Activated T-cell treated with anti-CD3 and anti-CD28 coated beads, Interleukin-2, amount 50 U/mL, for 24 hours (primary cell): ENCODE measurements around the gene ADGRL4.

Source experiments
- DNase-seq: peaks from one replicate; pipeline ENCODE4 v3.0.0-alpha.2; 2020
- H3K27ac Mint-ChIP-seq: 2 replicates; pipeline ENCODE4 v1.8.0; 2020; ENCODE audit warnings: mild to moderate bottlenecking, mixed read lengths
- H3K27me3 Mint-ChIP-seq: 2 replicates; pipeline ENCODE4 v1.8.0; 2020; ENCODE audit warnings: mixed read lengths
- H3K36me3 Mint-ChIP-seq: 2 replicates; pipeline ENCODE4 v1.8.0; 2020; ENCODE audit warnings: low read depth, mixed read lengths
- H3K4me1 Mint-ChIP-seq: 2 replicates; pipeline ENCODE4 v1.8.0; 2020; ENCODE audit warnings: low read depth, mixed read lengths
- H3K4me3 Mint-ChIP-seq: 2 replicates; pipeline ENCODE4 v1.8.0; 2020; ENCODE audit warnings: mild to moderate bottlenecking, moderate library complexity, mixed read lengths
- H3K9me3 Mint-ChIP-seq: 2 replicates; pipeline ENCODE4 v1.8.0; 2020; ENCODE audit warnings: mixed read lengths

ADGRL4 gene

DNA sequence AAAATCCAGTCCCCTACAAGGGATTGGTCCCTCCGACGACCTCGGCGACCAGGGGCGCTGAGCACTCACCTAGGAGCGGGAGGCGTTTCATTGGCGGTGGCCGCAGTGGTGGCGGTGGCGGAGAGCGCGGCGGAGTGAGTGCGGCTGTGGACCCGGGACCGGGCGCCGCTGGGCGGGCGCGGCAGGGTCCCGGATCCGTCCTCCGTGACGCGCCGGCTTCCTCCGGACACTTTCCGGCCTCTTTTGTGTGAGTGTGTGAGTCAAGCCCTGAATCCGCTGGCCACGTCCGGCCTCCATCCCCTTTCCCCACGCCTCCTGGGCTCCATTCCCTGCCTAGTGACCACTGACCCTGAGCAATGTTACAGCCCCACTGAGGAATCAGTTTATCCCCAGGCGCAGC is at the start of gene ADGRL4:
ADGRL4 (minus strand) TSS at position 167 of the 400 bp plus-strand sequence; CDS start at position 91, 76 bp downstream.
- DNase-seq: no peak
- no peaks in the 10 kb centered on the region for H3K9me3 Mint-ChIP-seq

DNA sequence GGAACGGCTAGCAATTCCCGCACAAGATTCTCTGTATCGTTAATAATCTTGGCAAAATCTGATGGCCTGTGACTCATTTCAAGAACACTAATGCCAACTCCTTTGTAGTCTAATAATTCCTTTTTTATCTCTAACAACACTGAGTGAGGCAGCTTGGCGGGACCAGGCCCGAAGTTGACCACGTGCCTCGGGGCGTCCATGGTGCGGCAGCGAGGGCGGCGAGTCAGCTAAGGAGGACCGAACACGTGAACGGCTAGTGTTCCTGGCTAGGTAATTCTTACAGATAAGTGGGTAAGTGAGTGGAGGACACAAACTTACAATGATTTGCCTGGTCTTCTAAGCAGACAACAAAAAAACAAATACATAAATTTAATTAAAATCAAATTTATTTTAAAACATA is 49.3 kb upstream of the ADGRL4 start:
- no peak overlapping the region for H3K4me3 Mint-ChIP-seq
- H3K36me3 Mint-ChIP-seq: no peaks in the 10 kb centered on the region
- H3K27me3 Mint-ChIP-seq: no peaks in the 10 kb centered on the region
- no peak for DNase-seq
- no peak overlapping the region for H3K27ac Mint-ChIP-seq
- H3K4me1 Mint-ChIP-seq: peaks cover 5% of the 10 kb centered on the region
- H3K9me3 Mint-ChIP-seq: peaks cover 15% of the 10 kb centered on the region

More for the DNA sequence above, at the start of gene ADGRL4:
- H3K4me1 Mint-ChIP-seq: no peaks in the 10 kb centered on the region
- peaks cover 10% of the 10 kb centered on the region for H3K27me3 Mint-ChIP-seq
- no peak within 1 kb of the TSS for H3K27ac Mint-ChIP-seq
- no peak within 1 kb of the TSS for H3K4me3 Mint-ChIP-seq
- no peaks in the 10 kb centered on the region for H3K36me3 Mint-ChIP-seq

DNA sequence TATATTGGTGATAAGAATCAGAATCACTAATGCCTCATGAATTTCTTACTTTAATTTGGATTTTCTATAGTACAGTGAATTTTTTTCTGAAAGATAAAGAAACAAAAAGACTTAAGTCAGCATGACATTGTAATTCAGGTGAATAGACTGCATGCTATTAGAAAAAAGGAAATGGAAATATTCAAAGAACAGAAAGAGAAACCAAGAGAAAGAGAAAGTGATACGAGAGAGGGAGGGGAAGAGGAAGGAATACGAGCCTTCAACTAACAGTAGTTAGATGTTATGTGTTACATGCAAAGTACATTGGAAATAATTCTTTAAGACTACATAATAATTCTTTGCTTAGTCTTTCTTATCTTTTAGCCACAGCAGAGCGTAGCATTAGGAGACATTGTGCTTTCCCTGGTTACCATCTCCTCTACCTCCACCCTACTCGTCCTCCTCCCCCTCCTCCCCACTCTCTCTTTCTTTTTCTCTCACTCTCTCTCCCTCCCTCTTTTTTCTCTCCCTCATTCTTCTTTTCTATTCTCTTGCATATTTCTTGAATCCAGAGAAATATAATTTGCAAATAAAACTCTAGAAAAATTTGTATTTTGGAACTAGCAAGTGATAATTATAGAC is 46.4 kb upstream of the ADGRL4 start:
- Mint-ChIP-seq H3K36me3 (no peaks in the 10 kb centered on the region), H3K27me3 (no peaks in the 10 kb centered on the region), H3K4me3 (peak overlapping the region; percentile 46), H3K27ac (no peak overlapping the region), H3K9me3 (peaks cover 11% of the 10 kb centered on the region), H3K4me1 (peaks cover 5% of the 10 kb centered on the region)
- no peak for DNase-seq

DNA sequence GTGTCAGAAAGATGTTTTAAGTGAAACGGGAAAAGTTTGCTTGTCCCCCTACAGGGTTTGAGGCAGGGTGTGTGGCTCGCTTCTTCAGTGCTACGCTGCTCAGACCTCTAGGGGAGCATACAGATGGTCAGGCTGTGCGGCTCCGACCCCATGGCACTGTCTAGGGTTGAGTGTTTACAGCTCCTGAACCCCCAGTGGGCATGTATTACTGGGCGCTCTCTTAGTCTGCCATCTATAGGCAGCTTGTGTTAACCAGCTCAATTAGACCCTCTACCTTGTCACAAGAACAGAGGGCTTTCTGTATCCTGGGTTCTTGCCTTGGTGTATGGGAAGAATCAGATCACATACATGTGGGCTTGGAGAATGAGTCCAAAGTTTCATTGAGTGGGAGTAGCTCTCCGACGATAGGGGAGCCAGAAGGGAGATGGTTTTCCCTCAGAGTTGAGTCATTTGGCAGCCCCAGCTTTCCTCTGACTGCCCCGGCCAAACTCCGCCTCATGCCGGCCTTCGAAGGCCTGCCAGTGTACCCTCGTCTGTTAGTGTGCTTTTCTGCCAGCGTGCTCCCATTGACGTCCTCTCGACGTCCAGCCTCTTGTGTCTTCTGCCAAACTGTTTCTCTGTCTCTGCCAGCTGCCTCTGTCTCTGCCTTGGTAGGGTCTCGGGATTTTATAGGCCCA is 38.6 kb upstream of the ADGRL4 start:
- H3K4me3 Mint-ChIP-seq: no peak overlapping the region
- H3K36me3 Mint-ChIP-seq: no peaks in the 10 kb centered on the region
- H3K27ac Mint-ChIP-seq: no peak overlapping the region
- H3K4me1 Mint-ChIP-seq: peaks cover 13% of the 10 kb centered on the region
- H3K27me3 Mint-ChIP-seq: no peaks in the 10 kb centered on the region
- peaks cover 4% of the 10 kb centered on the region for H3K9me3 Mint-ChIP-seq
- DNase-seq: no peak

DNA sequence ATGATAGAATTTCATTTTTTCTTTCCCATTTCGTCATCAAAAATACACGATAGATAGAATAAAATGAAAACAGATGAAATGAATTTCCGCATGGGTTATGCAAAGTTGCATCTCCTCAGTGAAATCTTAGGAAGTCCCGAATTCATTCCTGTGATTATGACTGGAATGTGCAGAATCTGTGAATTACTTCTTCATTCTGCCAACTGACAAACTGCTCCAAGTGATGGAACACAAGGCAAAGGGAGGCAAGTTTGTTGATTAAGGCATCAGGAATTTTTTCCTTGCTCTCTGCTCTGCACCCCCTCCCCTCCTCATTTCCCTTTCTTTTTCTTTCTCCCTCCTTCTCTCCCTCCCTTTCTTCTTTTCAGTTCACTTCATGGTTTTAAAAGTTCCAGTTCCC is 37.0 kb upstream of the ADGRL4 start:
- no peaks in the 10 kb centered on the region for H3K27me3 Mint-ChIP-seq
- no peak overlapping the region for H3K27ac Mint-ChIP-seq
- DNase-seq: no peak
- H3K9me3 Mint-ChIP-seq: peaks cover 7% of the 10 kb centered on the region
- H3K4me1 Mint-ChIP-seq: peaks cover 13% of the 10 kb centered on the region
- H3K4me3 Mint-ChIP-seq: no peak overlapping the region
- H3K36me3 Mint-ChIP-seq: no peaks in the 10 kb centered on the region

DNA sequence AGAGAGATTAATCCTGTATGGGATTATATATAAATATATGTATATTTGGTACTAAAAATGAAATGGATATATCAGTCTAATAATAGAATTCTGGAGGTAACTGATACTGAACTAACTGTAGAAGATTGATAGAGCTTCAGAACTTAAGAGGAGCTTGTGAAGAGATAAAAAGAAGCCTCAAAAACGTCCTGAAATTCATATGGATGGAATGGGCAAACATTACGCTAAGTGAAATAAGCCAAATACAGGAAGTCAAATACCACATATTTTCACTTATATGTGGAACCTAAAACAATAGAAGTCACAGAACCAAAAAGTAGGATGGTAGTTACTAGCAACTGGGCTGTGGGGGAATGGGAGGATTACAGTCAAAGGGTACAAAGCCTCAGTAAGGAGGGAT is 36.0 kb upstream of the ADGRL4 start:
- Mint-ChIP-seq H3K4me3 (no peak overlapping the region), H3K27ac (no peak overlapping the region), H3K27me3 (no peaks in the 10 kb centered on the region), H3K9me3 (peaks cover 12% of the 10 kb centered on the region), H3K4me1 (peaks cover 13% of the 10 kb centered on the region), H3K36me3 (no peaks in the 10 kb centered on the region)
- DNase-seq: no peak

DNA sequence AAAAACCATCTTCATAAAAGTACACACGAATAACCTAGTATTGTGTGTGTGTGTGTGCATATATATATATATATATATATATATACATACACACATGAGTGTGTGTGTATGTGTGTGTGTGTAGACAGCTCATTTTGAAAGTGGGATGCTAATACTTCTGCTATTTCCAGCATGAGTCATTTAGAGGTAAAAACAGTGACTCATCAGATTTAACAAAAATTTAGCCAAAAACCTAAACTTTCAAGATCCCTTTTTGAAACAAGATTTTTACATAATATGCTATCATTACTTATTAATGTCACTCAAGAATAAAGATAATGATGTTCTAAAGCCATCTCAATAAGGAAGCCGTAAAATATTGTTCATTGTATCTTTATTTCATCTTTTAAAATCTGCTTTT is 35.6 kb upstream of the ADGRL4 start:
- DNase-seq: no peak
- no peak overlapping the region for H3K27ac Mint-ChIP-seq

DNA sequence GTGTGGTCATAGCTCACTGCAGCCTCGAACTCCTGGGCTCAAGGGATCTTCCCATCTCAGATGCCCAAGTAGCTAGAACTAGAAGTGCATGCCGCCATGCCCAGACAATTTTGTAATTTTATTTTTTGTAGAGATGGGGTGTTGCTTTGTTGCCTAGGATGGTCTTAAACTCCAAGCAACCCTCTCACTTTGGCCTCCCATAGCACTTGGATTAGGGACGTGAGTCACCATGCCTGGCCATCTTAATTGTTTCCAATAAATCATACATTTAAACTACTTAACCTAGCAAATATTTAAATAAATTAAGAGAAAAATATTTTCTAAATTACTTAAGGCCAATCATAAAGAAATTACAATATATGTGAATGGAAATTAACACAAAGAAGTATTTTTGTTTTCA is 35.1 kb upstream of the ADGRL4 start:
- peaks cover 13% of the 10 kb centered on the region for H3K4me1 Mint-ChIP-seq
- H3K27ac Mint-ChIP-seq: no peak overlapping the region
- H3K36me3 Mint-ChIP-seq: no peaks in the 10 kb centered on the region
- DNase-seq: no peak
- H3K4me3 Mint-ChIP-seq: no peak overlapping the region
- H3K9me3 Mint-ChIP-seq: peaks cover 18% of the 10 kb centered on the region
- no peaks in the 10 kb centered on the region for H3K27me3 Mint-ChIP-seq

More for the DNA sequence above, 35.6 kb upstream of the ADGRL4 start:
- H3K4me1 Mint-ChIP-seq: peaks cover 13% of the 10 kb centered on the region
- peaks cover 17% of the 10 kb centered on the region for H3K9me3 Mint-ChIP-seq
- H3K36me3 Mint-ChIP-seq: no peaks in the 10 kb centered on the region
- no peak overlapping the region for H3K4me3 Mint-ChIP-seq
- no peaks in the 10 kb centered on the region for H3K27me3 Mint-ChIP-seq

DNA sequence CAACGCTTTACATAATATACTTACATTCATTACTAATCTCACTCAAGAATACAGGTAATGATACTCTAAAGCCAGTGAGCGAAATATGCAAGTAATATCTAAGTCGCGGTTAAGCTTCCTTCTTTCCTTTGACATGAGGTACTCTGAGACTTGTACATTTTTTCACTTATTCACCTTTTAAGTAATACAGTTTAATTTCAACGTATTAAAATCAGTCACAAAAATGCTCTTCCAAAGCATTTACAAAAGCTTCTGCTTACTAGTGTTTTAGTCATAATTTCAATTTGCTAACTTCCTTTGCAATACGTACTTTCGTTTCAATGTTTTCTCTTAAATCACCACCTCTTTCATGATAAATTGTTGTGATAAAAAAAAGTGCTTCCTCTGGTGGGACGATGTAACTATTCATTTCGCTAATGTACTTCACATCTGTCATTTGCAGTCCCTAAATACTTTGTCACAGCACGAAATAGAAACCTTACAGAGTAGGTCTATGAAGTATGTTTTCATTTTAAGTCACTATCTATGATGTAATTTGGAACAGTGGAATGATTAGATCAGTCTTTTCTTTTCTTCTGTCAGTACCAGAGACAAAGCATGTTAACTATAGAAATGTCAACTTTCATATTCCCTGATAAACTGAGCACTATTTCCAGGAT is 34.0 kb upstream of the ADGRL4 start:
- Mint-ChIP-seq H3K4me3 (no peak overlapping the region), H3K9me3 (peaks cover 24% of the 10 kb centered on the region), H3K27ac (peak overlapping the region; percentile 39), H3K36me3 (no peaks in the 10 kb centered on the region), H3K4me1 (peaks cover 13% of the 10 kb centered on the region), H3K27me3 (no peaks in the 10 kb centered on the region)
- no peak for DNase-seq

DNA sequence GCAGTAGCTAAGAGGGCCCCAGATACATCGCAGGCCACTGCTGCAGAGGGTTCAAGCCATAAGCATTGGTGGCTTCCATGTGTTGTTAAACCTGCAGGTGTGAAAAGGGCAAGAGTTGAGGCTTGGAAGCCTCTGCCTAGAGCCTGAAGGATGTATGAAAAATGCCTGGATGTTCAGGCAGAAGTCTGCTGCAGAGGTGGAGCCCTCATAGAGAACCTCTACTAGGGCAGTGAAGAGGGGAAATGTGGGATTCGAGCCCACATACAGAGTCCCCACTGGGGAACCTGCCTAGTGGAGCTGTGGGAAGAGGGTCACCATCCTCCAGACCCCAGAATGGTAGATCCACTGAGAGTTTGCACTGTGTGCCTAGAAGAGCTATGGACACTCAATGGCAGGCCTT is 30.6 kb upstream of the ADGRL4 start:
- Mint-ChIP-seq H3K27me3 (no peaks in the 10 kb centered on the region), H3K36me3 (no peaks in the 10 kb centered on the region), H3K9me3 (peaks cover 19% of the 10 kb centered on the region), H3K4me1 (peaks cover 13% of the 10 kb centered on the region), H3K27ac (no peak overlapping the region), H3K4me3 (no peak overlapping the region)
- no peak for DNase-seq

DNA sequence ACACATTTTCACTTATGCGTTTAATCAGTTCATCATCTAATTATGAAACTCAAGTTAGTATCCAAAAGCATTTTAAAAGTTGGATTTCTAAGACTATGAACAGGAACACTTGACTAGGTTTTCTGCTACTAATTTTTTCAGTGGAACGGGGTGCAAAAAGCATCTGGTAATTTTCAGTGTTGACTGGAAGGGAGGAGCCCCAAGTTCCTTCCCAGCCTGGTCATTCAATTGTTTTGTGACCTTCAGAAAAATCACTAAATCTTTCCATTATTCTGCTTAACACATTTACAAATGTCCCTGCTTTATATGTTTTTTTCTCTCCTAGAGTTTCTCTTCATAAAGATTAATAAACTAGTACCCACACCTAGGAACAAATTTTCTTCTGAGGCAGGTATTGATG is 6.0 kb upstream of the ADGRL4 start:
- Mint-ChIP-seq H3K27ac (no peak overlapping the region), H3K4me3 (no peak overlapping the region), H3K36me3 (no peaks in the 10 kb centered on the region), H3K4me1 (no peaks in the 10 kb centered on the region), H3K27me3 (no peaks in the 10 kb centered on the region), H3K9me3 (no peaks in the 10 kb centered on the region)
- no peak for DNase-seq

DNA sequence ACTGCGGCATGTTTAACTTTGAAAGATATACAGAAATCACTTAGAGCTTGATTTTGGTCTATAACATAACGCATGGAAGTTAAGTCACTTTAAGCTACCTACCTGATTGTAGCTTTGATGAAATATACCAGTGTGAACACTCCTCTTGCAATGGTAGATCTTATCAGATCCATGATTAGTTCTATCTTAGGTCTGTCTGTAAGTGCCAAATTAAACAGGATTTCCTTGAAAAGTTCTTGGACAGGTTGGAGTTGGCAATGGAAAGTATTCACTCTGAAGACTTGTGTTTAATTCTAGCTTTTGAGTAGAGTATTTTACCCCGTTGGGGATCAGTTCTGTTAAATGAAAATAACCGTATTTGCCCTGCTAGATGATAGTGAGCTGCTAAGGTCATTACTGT is 4.1 kb upstream of the ADGRL4 start:
- Mint-ChIP-seq H3K27me3 (peaks cover 10% of the 10 kb centered on the region), H3K4me3 (no peak overlapping the region), H3K36me3 (no peaks in the 10 kb centered on the region), H3K9me3 (no peaks in the 10 kb centered on the region), H3K27ac (no peak overlapping the region), H3K4me1 (no peaks in the 10 kb centered on the region)
- no peak for DNase-seq

DNA sequence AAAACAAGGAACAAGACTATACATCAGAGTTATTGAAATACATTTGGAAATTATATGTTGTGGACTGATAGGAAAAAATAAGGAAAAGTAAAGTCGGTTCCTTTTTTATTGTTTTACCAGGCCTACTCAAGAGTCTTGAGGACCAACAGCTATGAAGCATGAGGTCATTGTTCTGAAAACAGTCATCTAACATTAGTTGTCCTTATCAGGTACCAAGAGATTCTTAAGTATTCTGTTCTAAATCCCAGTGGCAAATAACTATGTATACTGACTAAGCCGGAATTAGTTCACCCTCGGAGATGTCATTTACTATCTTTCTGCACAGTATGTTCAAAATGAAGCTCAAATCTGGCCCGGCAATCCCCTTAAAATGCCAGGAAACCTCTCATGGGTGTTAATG is 585 bp downstream of the ADGRL4 start:
- H3K36me3 Mint-ChIP-seq: no peaks in the 10 kb centered on the region
- no peak for DNase-seq
- no peaks in the 10 kb centered on the region for H3K4me1 Mint-ChIP-seq
- H3K27me3 Mint-ChIP-seq: peaks cover 10% of the 10 kb centered on the region
- H3K4me3 Mint-ChIP-seq: no peak overlapping the region
- H3K9me3 Mint-ChIP-seq: no peaks in the 10 kb centered on the region
- H3K27ac Mint-ChIP-seq: no peak overlapping the region

DNA sequence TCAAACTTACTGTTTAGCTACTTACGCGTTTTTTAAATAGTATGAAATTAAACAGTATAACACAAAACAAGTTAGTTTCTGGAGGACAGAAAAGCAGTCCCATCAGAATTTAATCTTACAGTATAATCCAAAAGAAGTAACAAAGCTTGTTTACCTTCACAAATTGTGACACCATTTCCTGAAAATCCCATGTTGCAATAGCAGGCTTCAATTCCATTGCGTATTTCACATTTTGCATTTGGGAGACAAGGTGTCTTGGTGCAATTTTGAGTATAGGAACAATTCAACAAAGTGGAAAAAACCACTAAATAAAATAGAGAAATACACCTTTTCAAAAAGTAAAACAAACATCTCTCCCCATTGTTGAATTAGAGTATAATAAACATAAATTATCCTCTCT is 1.6 kb downstream of the ADGRL4 start:
- H3K27me3 Mint-ChIP-seq: peaks cover 10% of the 10 kb centered on the region
- no peak overlapping the region for H3K4me3 Mint-ChIP-seq
- H3K4me1 Mint-ChIP-seq: no peaks in the 10 kb centered on the region
- no peaks in the 10 kb centered on the region for H3K36me3 Mint-ChIP-seq
- no peak for DNase-seq
- H3K27ac Mint-ChIP-seq: no peak overlapping the region
- H3K9me3 Mint-ChIP-seq: no peaks in the 10 kb centered on the region

DNA sequence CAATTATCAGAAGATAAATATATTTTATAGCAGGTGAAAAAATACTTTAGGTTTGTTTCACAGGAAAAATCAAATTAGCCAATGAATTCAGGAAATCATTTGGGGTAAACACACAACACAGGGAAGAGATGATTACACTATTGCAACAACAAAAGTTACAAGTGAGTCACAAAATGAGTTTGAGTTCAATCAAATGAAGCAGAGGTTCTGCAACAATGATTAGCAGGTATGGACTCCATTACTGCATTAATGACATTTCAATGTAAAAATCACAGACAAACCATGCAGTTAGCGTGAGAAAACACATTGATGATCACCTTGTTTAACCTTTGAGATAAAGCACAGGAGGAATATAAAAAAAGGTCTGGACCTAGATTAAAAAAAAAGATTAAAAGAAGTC is 9.7 kb downstream of the ADGRL4 start:
- Mint-ChIP-seq H3K4me1 (no peaks in the 10 kb centered on the region), H3K27ac (no peak overlapping the region), H3K36me3 (no peaks in the 10 kb centered on the region), H3K4me3 (no peak overlapping the region), H3K27me3 (no peaks in the 10 kb centered on the region), H3K9me3 (peaks cover 3% of the 10 kb centered on the region)
- DNase-seq: no peak
